Measurements from ENCODE around the gene G0S2. TPM values are rescaled to one million over a fixed set of nuclear protein-coding genes. Genes with fewer than 3 reads are reported as not detected.

Gene G0S2
- total and polyA plus RNA-seq, 9 of the 15 experiments (the other 6 are each of a cell fraction or from before 2014, with no cell fraction given) = 0.18 to 65.6 (median 11.4) TPM

DNA sequence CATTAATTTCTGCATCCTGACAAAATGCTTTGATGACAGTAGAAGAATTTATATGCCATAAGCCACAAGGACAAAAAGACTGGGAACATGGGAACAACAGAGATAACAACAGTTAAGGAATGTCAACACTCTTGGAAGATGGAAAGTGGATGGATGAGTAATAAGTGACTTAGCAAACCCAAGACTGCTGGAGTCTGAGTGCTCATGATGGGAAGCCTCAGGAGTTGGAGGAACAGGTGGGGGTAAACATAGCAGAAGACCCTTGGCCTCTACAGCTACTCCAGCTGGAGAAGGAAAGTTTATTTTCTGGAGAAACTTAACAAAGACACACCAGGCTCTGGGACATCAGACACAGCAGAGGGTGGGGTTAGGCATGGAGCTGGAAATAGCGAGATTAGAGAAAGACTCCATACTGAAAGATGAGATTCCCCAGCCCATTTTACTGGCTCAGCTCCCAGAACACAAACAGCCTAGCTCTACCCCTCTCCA is 13.6 kb downstream of the G0S2 start (continued):
- TF ChIP-seq, protein P1, sequence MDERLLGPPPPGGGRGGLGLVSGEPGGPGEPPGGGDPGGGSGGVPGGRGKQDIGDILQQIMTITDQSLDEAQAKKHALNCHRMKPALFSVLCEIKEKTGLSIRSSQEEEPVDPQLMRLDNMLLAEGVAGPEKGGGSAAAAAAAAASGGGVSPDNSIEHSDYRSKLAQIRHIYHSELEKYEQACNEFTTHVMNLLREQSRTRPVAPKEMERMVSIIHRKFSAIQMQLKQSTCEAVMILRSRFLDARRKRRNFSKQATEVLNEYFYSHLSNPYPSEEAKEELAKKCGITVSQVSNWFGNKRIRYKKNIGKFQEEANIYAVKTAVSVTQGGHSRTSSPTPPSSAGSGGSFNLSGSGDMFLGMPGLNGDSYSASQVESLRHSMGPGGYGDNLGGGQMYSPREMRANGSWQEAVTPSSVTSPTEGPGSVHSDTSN (CRISPR knock-in tag; IDR thresholded peaks at IDR 0.05; ENCODE audit: low read depth) = no peak
- TF ChIP-seq, protein P1 (tag; conservative IDR thresholded peaks at IDR 0.05; ENCODE audit: low read depth) = peak; percentile 70

DNA sequence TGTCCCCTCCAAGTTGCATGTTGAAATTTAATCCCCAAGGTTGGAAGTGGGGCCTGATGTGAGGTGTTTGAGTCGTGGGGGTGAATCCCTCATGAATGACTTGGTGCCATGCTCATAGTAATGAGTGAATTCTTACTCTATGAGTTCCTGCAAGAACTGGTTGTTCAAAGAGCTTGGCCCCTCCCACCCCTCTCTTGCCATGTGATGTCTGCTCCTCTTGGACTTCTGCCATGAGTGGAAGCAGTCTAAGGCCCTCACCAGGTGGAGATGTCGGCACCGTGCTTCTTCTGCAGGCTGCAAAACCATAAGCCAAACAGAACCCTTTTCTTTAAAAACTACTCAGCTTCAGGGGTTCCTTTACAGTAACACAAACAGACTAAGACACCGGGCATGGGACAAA is 14.3 kb downstream of the G0S2 start:
- no peak overlapping the region for H3K9ac ChIP-seq (ENCODE audit: insufficient read depth in 1 of 2, low read depth in 2 of 2, low read length in 2 of 2)
- peaks cover 4% of the 10 kb centered on the region in 2 experiments; a peak in 2 of 5 replicates for H3K27me3 ChIP-seq (ENCODE audit: control insufficient read depth in 2 of 2, insufficient read depth in 2 of 2, low read length in 2 of 2)
- DNase-seq (ENCODE audit: extremely low read depth in 1 of 4, low spot score in 3 of 4) (peak in 1 of 4 experiments; percentile 54), ATAC-seq (peak; percentile 74), FAIRE-seq (no peak)
- H3K36me3 ChIP-seq (ENCODE audit: control insufficient read depth, insufficient read depth, low read length) = no peaks in the 10 kb centered on the region
- no peak overlapping the region for H3K4me2 ChIP-seq (ENCODE audit: insufficient read depth, low read length)
- intact Hi-C loops (cut with micrococcal nuclease) (no loop called here), in situ Hi-C loops (cut with MboI) (loop anchor here (5.0 kb wide), 1 partner anchor 52 kb away; no protein-coding TSS in a partner anchor)
- no peaks in the 10 kb centered on the region for H3K9me1 ChIP-seq (ENCODE audit: control insufficient read depth, insufficient read depth, low read length)
- no peaks in the 10 kb centered on the region for H3K79me2 ChIP-seq (ENCODE audit: control insufficient read depth, insufficient read depth, low read length)
- POLR2A ChIA-PET = interaction anchor here (0.7 to 1.7 kb wide), 6 partner anchors 13 to 120 kb away, joined by 3 to 10 read pairs (median 4); partner anchors contain the start of gene G0S2
- no peak overlapping the region for H3K4me3 ChIP-seq
- 2% methylated on average over 4 of the region's 4 CpGs for WGBS (ENCODE audit: insufficient coverage, low coverage, missing lambda C conversion rate)
- CTCF ChIA-PET (ENCODE audit: low intra/inter-chr PET ratio) = no interaction called here
- no peaks in the 10 kb centered on the region; the same call in 1 of the 2 replicates for H4K20me1 ChIP-seq (replicated peaks; ENCODE audit: control insufficient read depth, insufficient read depth, low read length)
- H3K9me3 ChIP-seq (replicated peaks; ENCODE audit: control insufficient read depth, insufficient read depth, low read depth, low read length) = no peaks in the 10 kb centered on the region
- H2AFZ ChIP-seq (ENCODE audit: low read depth, low read length) = no peak overlapping the region
- H3K4me1 ChIP-seq (replicated peaks in 1 of 2; ENCODE audit: control insufficient read depth in 2 of 2, insufficient read depth in 2 of 2, low read length in 2 of 2) = no peaks in the 10 kb centered on the region; a peak in 3 of 5 replicates
- BruUV-seq (replicated peaks) = no TSS peak
- H3K27ac ChIP-seq (ENCODE audit: extremely low read depth, low read depth, low read length) = no peak overlapping the region
- TF ChIP-seq, protein P2, sequence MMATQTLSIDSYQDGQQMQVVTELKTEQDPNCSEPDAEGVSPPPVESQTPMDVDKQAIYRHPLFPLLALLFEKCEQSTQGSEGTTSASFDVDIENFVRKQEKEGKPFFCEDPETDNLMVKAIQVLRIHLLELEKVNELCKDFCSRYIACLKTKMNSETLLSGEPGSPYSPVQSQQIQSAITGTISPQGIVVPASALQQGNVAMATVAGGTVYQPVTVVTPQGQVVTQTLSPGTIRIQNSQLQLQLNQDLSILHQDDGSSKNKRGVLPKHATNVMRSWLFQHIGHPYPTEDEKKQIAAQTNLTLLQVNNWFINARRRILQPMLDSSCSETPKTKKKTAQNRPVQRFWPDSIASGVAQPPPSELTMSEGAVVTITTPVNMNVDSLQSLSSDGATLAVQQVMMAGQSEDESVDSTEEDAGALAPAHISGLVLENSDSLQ (IDR thresholded peaks at IDR 0.05) = no peak
- TF ChIP-seq, protein P3, sequence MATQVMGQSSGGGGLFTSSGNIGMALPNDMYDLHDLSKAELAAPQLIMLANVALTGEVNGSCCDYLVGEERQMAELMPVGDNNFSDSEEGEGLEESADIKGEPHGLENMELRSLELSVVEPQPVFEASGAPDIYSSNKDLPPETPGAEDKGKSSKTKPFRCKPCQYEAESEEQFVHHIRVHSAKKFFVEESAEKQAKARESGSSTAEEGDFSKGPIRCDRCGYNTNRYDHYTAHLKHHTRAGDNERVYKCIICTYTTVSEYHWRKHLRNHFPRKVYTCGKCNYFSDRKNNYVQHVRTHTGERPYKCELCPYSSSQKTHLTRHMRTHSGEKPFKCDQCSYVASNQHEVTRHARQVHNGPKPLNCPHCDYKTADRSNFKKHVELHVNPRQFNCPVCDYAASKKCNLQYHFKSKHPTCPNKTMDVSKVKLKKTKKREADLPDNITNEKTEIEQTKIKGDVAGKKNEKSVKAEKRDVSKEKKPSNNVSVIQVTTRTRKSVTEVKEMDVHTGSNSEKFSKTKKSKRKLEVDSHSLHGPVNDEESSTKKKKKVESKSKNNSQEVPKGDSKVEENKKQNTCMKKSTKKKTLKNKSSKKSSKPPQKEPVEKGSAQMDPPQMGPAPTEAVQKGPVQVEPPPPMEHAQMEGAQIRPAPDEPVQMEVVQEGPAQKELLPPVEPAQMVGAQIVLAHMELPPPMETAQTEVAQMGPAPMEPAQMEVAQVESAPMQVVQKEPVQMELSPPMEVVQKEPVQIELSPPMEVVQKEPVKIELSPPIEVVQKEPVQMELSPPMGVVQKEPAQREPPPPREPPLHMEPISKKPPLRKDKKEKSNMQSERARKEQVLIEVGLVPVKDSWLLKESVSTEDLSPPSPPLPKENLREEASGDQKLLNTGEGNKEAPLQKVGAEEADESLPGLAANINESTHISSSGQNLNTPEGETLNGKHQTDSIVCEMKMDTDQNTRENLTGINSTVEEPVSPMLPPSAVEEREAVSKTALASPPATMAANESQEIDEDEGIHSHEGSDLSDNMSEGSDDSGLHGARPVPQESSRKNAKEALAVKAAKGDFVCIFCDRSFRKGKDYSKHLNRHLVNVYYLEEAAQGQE (IDR thresholded peaks at IDR 0.05; ENCODE audit: borderline replicate concordance) = peak; percentile 65
- TF ChIP-seq, protein P3 (CRISPR knock-in tag; IDR thresholded peaks at IDR 0.05; ENCODE audit: low read depth) = no peak
- no peak for TF ChIP-seq KDM2B (CRISPR knock-in tag; IDR thresholded peaks at IDR 0.05)
- TF ChIP-seq, protein P4, sequence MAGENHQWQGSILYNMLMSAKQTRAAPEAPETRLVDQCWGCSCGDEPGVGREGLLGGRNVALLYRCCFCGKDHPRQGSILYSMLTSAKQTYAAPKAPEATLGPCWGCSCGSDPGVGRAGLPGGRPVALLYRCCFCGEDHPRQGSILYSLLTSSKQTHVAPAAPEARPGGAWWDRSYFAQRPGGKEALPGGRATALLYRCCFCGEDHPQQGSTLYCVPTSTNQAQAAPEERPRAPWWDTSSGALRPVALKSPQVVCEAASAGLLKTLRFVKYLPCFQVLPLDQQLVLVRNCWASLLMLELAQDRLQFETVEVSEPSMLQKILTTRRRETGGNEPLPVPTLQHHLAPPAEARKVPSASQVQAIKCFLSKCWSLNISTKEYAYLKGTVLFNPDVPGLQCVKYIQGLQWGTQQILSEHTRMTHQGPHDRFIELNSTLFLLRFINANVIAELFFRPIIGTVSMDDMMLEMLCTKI (IDR thresholded peaks at IDR 0.05; ENCODE audit: partially characterized antibody) = no peak

Data from K562 (cell line).